WI38 (cell line): ENCODE data around the gene TNFSF11.

Experiments
- H3K4me3 ChIP-seq: 2 replicates; pipeline ENCODE4 v1.5.1; 2011; ENCODE audit warnings: low read depth, mild to moderate bottlenecking, control low read depth, low read length
- CTCF ChIP-seq: IDR thresholded peaks from 2 replicates; pipeline ENCODE4 v1.5.1; 2012; ENCODE audit warnings: low read depth, mild to moderate bottlenecking, control low read depth, low read length

The TNFSF11 gene

GRCh38 chr13:42631181-42631580, 57.2 kb downstream of the TNFSF11 start:
- no peak for TF ChIP-seq CTCF
- H3K4me3 ChIP-seq = no peak overlapping the region

- no peak for TF ChIP-seq CTCF
- H3K4me3 ChIP-seq = no peak overlapping the region
Measured at GRCh38 chr13:42633495-42633894, 59.5 kb downstream of the TNFSF11 start.

- TF ChIP-seq CTCF = no peak
- no peak overlapping the region for H3K4me3 ChIP-seq
Measured at GRCh38 chr13:42638101-42638500, 64.1 kb downstream of the TNFSF11 start.

GRCh38 chr13:42638886-42639285, 64.9 kb downstream of the TNFSF11 start:
- H3K4me3 ChIP-seq = no peak overlapping the region
- TF ChIP-seq CTCF = no peak

- no peak overlapping the region for H3K4me3 ChIP-seq
- no peak for TF ChIP-seq CTCF
Measured at GRCh38 chr13:42643076-42643475, 69.1 kb downstream of the TNFSF11 start.

GRCh38 chr13:42644841-42645240, 70.9 kb downstream of the TNFSF11 start:
- no peak for TF ChIP-seq CTCF
- no peak overlapping the region for H3K4me3 ChIP-seq

- no peak overlapping the region for H3K4me3 ChIP-seq
- no peak for TF ChIP-seq CTCF
Measured at GRCh38 chr13:42645717-42646116, 71.8 kb downstream of the TNFSF11 start.

- H3K4me3 ChIP-seq = no peak overlapping the region
- no peak for TF ChIP-seq CTCF
Measured at GRCh38 chr13:42649141-42649540, 75.2 kb downstream of the TNFSF11 start.
